Right lobe of liver (tissue), 4 donors: Measurements from ENCODE around the gene ELP2.

Experiments
- CTCF ChIP-seq, 4 donors: fragments of 200-600 bp in 3 of 4; fragments of 450-650 bp in 1 of 4; IDR thresholded peaks; one replicate each; pipeline versions ENCODE4 v1.5.1 to v1.8.0; 2016 to 2022; ENCODE audit warnings: antibody characterized with exemption in 4 of 4, mild to moderate bottlenecking in 2 of 4
- POLR2A ChIP-seq: fragments of 450-650 bp; IDR thresholded peaks from one replicate; pipeline ENCODE4 v1.6.1; 2017; ENCODE audit warnings: antibody characterized with exemption, mild to moderate bottlenecking
- donor health status: DM: no; HTN: no; CAD: no.
- donor health status: DM: no; HTN: no; CAD: no.
- donor health status: DM: no; HTN: yes; CAD: no.

GRCh38 chr18:36128530-36128870, 1.2 kb upstream of the ELP2 start:
- no peak for TF ChIP-seq CTCF (IDR thresholded peaks at IDR 0.05)
- TF ChIP-seq POLR2A = no peak
